Measurements from ENCODE around the gene HSD17B8. TPM values are rescaled to one million over a fixed set of nuclear protein-coding genes. Genes with fewer than 3 reads are reported as not detected.

Gene HSD17B8
- total RNA-seq, 1 experiment from 2014 or later: not detected

- no peak for DNase-seq (ENCODE audit: low spot score)
Observed at GRCh38 chr6:33241968-33242367, 37.5 kb downstream of the HSD17B8 start.

- DNase-seq (ENCODE audit: low spot score): no peak
Observed at GRCh38 chr6:33243476-33243875, 39.0 kb downstream of the HSD17B8 start.

- peak; percentile 87 for DNase-seq (ENCODE audit: low spot score)
Observed at GRCh38 chr6:33247977-33248642, 43.7 kb downstream of the HSD17B8 start.

GRCh38 chr6:33248643-33248931 is 44.1 kb downstream of the HSD17B8 start:
- no peak for DNase-seq (ENCODE audit: low spot score)

GRCh38 chr6:33248932-33249731 is 44.7 kb downstream of the HSD17B8 start:
- peak; percentile 97 for DNase-seq (ENCODE audit: low spot score)

- DNase-seq (ENCODE audit: low spot score): peak; percentile 60
Observed at GRCh38 chr6:33249732-33250630, 45.5 kb downstream of the HSD17B8 start.

GRCh38 chr6:33250731-33251130 is 46.3 kb downstream of the HSD17B8 start:
- no peak for DNase-seq (ENCODE audit: low spot score)

GRCh38 chr6:33251395-33252012 is 47.0 kb downstream of the HSD17B8 start:
- DNase-seq (ENCODE audit: low spot score): no peak

- peak; percentile 29 for DNase-seq (ENCODE audit: low spot score)
Observed at GRCh38 chr6:33252759-33253158, 48.3 kb downstream of the HSD17B8 start.

- no peak for DNase-seq (ENCODE audit: low spot score)
Observed at GRCh38 chr6:33254591-33254990, 50.1 kb downstream of the HSD17B8 start.

Other genes starting within 250 kb of the HSD17B8 start
- gene BRD2, start 236.1 kb upstream of the HSD17B8 start, total RNA-seq (2014; rRNA removed; shearing (Covaris generic)): 73.9 and 106 TPM in 2 replicates
- gene HLA-DOA, start 195.1 kb upstream of the HSD17B8 start, total RNA-seq (2014; rRNA removed; shearing (Covaris generic)): not detected in 2 replicates
- gene HLA-DPA1, start 131.0 kb upstream of the HSD17B8 start, total RNA-seq (2014; rRNA removed; shearing (Covaris generic)): 0.31 and 0.34 TPM in 2 replicates
- 0.10 TPM in 1 of 2 replicates, not detected in the other for gene HLA-DPB1, start 128.7 kb upstream of the HSD17B8 start, total RNA-seq (2014; rRNA removed; shearing (Covaris generic))
- 0.79 and 1.7 TPM in 2 replicates for gene COL11A2, start 12.2 kb upstream of the HSD17B8 start, total RNA-seq (2014; rRNA removed; shearing (Covaris generic))
- 14.1 and 20.4 TPM in 2 replicates for gene RXRB, start 4.0 kb upstream of the HSD17B8 start, total RNA-seq (2014; rRNA removed; shearing (Covaris generic))
- 77.7 and 120 TPM in 2 replicates for gene SLC39A7, start 3.8 kb upstream of the HSD17B8 start, total RNA-seq (2014; rRNA removed; shearing (Covaris generic))
- 16.2 and 19.7 TPM in 2 replicates for gene RING1, start 3.8 kb downstream of the HSD17B8 start, total RNA-seq (2014; rRNA removed; shearing (Covaris generic))
- gene VPS52, start 67.2 kb downstream of the HSD17B8 start, total RNA-seq (2014; rRNA removed; shearing (Covaris generic)): 23.2 and 34.3 TPM in 2 replicates
- gene RPS18, start 67.4 kb downstream of the HSD17B8 start, total RNA-seq (2014; rRNA removed; shearing (Covaris generic)): 2,019 and 2,446 TPM in 2 replicates
- 0.07 TPM in 2 replicates for gene B3GALT4, start 72.5 kb downstream of the HSD17B8 start, total RNA-seq (2014; rRNA removed; shearing (Covaris generic))
- 77.9 and 95.4 TPM in 2 replicates for gene WDR46, start 84.6 kb downstream of the HSD17B8 start, total RNA-seq (2014; rRNA removed; shearing (Covaris generic))
- gene PFDN6, start 84.9 kb downstream of the HSD17B8 start, total RNA-seq (2014; rRNA removed; shearing (Covaris generic)): 85.3 and 93.7 TPM in 2 replicates
- gene RGL2, start 94.3 kb downstream of the HSD17B8 start, total RNA-seq (2014; rRNA removed; shearing (Covaris generic)): 17.7 and 18.3 TPM in 2 replicates
- gene TAPBP, start 109.4 kb downstream of the HSD17B8 start, total RNA-seq (2014; rRNA removed; shearing (Covaris generic)): 59.4 and 61.6 TPM in 2 replicates
- gene ZBTB22, start 113.1 kb downstream of the HSD17B8 start, total RNA-seq (2014; rRNA removed; shearing (Covaris generic)): 7.6 and 8.8 TPM in 2 replicates
- 56.2 and 60.0 TPM in 2 replicates for gene DAXX, start 118.3 kb downstream of the HSD17B8 start, total RNA-seq (2014; rRNA removed; shearing (Covaris generic))
- gene KIFC1, start 187.2 kb downstream of the HSD17B8 start, total RNA-seq (2014; rRNA removed; shearing (Covaris generic)): 53.2 and 55.6 TPM in 2 replicates
- 36.0 and 40.8 TPM in 2 replicates for gene PHF1, start 206.4 kb downstream of the HSD17B8 start, total RNA-seq (2014; rRNA removed; shearing (Covaris generic))
- gene CUTA, start 213.5 kb downstream of the HSD17B8 start, total RNA-seq (2014; rRNA removed; shearing (Covaris generic)): 298 and 347 TPM in 2 replicates
- gene SYNGAP1, start 215.4 kb downstream of the HSD17B8 start, total RNA-seq (2014; rRNA removed; shearing (Covaris generic)): 1.8 and 2.5 TPM in 2 replicates
- gene ZBTB9, start 249.9 kb downstream of the HSD17B8 start, total RNA-seq (2014; rRNA removed; shearing (Covaris generic)): 5.3 and 7.4 TPM in 2 replicates

Measured in A172 (cell line).